HUES6 (cell line): ENCODE results near the gene PDLIM3.
A peak's percentile ranks its signal among the peaks of the same experiment; 100 is the strongest.
"Not testable (repeated sequence)": the region's sequence is repeated elsewhere in the genome, so short reads cannot be mapped to it uniquely, and the experiment has no call there.

ENCODE experiments used
- H3K27ac ChIP-seq: 2 replicates; pipeline ENCODE4 v1.7.0; 2013; ENCODE audit warnings: low read depth, mild to moderate bottlenecking, low read length, inconsistent platforms
- H3K27me3 ChIP-seq: 2 replicates; pipeline ENCODE4 v1.6.1; 2013; ENCODE audit warnings: low read length; ENCODE audit not compliant: control insufficient read depth, insufficient read depth
- H3K36me3 ChIP-seq: 2 replicates; pipeline ENCODE4 v1.6.1; 2013; ENCODE audit warnings: low read length; ENCODE audit not compliant: control insufficient read depth, insufficient read depth
- H3K4me1 ChIP-seq: 2 replicates; pipeline ENCODE4 v1.6.1; 2013; ENCODE audit warnings: low read length; ENCODE audit not compliant: control insufficient read depth, insufficient read depth
- H3K4me3 ChIP-seq: 2 replicates; pipeline ENCODE4 v1.5.1; 2013; ENCODE audit warnings: low read depth, low read length
- H3K9ac ChIP-seq: one replicate; pipeline ENCODE4 v1.6.1; 2013; ENCODE audit warnings: mild to moderate bottlenecking, low read length
- H3K9me3 ChIP-seq: 2 replicates; pipeline ENCODE4 v1.6.1; 2013; ENCODE audit warnings: low read depth, low read length; ENCODE audit not compliant: control insufficient read depth, insufficient read depth

The PDLIM3 gene

GRCh38 chr4:185535612-185536410, 504 bp upstream of the PDLIM3 start:
- H3K9ac ChIP-seq: no peak overlapping the region
- H3K4me3 ChIP-seq: peak overlapping the region; percentile 80
- H3K27me3 ChIP-seq: peaks cover 38% of the 10 kb centered on the region

DNA sequence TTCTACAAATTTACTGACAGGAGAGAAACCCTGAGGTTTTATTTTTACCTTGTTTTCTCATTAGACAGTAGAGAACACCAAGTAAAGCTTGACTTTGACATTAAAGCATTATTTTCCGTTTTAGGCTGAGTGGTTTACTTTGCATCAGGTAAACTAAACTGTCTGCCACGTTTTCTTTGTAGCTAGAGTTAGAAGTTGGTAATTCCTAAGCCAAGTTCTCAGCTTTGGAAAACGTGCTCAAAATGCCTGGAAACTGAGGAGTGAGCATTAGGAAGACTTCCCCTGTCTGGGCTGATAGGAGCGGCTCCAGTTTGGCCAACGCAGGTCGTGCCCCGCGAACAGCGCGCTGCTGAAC, 819 bp downstream of the PDLIM3 start:
- no peak overlapping the region for H3K27ac ChIP-seq

More at GRCh38 chr4:185535612-185536410, 504 bp upstream of the PDLIM3 start:
- H3K36me3 ChIP-seq: no peaks in the 10 kb centered on the region
- no peak overlapping the region for H3K27ac ChIP-seq
- peaks cover 7% of the 10 kb centered on the region for H3K4me1 ChIP-seq
- H3K9me3 ChIP-seq: no peaks in the 10 kb centered on the region

DNA sequence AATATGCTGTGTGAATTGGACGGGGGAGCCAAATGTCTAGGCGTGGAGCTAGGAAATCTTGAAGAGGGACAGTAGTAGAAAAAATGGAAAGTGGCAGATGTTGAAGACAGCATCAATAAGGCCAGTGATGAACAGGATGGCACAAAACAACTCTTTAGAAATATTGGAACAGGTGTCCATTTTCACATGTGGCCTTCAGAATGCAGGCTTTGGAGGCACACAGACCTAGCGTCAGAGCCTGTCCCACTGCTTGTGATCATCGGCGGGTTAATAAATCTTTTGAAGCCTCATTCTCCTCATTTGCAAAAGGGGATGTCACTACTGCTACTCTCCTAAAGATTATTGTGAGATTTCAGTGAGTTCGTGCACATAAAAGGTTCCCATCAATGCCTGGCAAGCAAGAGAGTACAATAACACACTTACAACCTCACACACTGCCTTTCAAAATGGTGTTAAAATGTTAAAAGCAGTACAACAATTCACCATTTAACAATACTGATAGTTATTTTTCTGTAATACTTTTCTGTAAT, 2.4 kb downstream of the PDLIM3 start:
- Histone ChIP-seq H3K4me3 (no peak overlapping the region), H3K27ac (no peak overlapping the region), H3K4me1 (peaks cover 7% of the 10 kb centered on the region; the same call in 1 of the 2 replicates), H3K9me3 (no peaks in the 10 kb centered on the region), H3K9ac (no peak overlapping the region), H3K36me3 (no peaks in the 10 kb centered on the region), H3K27me3 (peaks cover 28% of the 10 kb centered on the region)

More for the DNA sequence above, 819 bp downstream of the PDLIM3 start:
- Histone ChIP-seq H3K36me3 (no peaks in the 10 kb centered on the region), H3K4me1 (peaks cover 7% of the 10 kb centered on the region; the same call in 1 of the 2 replicates), H3K9ac (peak overlapping the region; percentile 81), H3K9me3 (no peaks in the 10 kb centered on the region), H3K27me3 (peaks cover 38% of the 10 kb centered on the region), H3K4me3 (peak overlapping the region; percentile 80)

GRCh38 chr4:185532293-185532692, 3.0 kb downstream of the PDLIM3 start:
- Histone ChIP-seq H3K9me3 (no peaks in the 10 kb centered on the region), H3K27ac (no peak overlapping the region), H3K4me1 (peaks cover 7% of the 10 kb centered on the region; the same call in 1 of the 2 replicates), H3K36me3 (no peaks in the 10 kb centered on the region), H3K27me3 (peaks cover 28% of the 10 kb centered on the region), H3K4me3 (no peak overlapping the region), H3K9ac (no peak overlapping the region)

GRCh38 chr4:185531654-185532053, 3.7 kb downstream of the PDLIM3 start:
- not testable (repeated sequence) for H3K9me3 ChIP-seq, H3K9ac ChIP-seq, H3K4me1 ChIP-seq, H3K27ac ChIP-seq, H3K4me3 ChIP-seq, H3K36me3 ChIP-seq
- peaks cover 26% of the 10 kb centered on the region for H3K27me3 ChIP-seq

GRCh38 chr4:185529413-185529812, 5.9 kb downstream of the PDLIM3 start:
- Histone ChIP-seq H3K9me3 (0 out of 2 replicates have a peak, but pooled peaks cover 4% of the 10 kb centered on the region), H3K4me3 (no peak overlapping the region), H3K27me3 (peaks cover 7% of the 10 kb centered on the region), H3K4me1 (no peaks in the 10 kb centered on the region), H3K9ac (no peak overlapping the region), H3K36me3 (no peaks in the 10 kb centered on the region), H3K27ac (no peak overlapping the region)

DNA sequence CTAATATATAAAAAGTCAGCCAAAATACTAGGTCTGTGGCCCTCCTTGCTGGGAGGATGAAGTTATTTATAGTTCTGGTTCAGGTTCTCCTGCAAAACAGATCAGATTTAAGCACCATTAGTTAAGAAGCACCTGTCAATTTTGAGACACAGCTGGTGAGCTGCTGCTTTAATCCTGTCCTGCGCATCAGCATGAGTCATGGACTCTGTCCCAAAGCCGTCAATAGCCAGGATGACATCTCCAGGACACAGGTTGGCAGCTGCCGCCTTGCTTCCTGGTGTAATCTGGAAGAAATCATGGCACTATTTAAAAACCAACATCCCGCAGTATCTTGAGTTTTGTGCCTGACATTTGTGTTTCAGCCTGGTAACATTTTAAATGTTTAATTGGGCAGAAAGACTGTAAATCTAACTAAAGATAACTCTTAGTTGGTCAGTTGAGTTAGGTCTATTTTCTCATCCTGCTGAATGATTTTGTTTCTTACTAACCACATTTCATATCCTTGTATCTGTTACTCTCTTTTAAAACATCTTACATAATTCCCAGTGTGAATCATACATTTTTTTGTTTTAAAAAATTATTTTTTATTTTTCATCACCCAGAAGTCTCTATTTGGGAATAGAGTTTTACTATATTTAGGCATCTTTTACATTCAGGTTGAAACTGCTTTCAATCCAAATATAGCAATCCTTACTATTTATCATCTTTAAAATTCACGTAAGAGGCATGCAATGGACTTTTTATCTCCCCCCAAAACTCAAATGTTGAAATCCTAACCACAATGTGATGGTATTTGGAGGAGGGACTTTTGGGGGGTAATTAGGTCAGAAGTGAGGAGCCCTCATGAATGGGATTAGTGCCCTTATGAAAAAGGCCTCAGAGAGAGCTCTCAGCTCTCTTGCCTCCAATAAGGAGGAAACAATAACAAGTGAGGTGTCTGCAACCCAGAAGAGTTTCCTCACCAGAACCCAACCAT, 10.1 kb downstream of the PDLIM3 start:
- Histone ChIP-seq H3K27me3 (no peaks in the 10 kb centered on the region), H3K4me1 (no peaks in the 10 kb centered on the region), H3K4me3 (no peak overlapping the region), H3K36me3 (no peaks in the 10 kb centered on the region), H3K9ac (no peak overlapping the region), H3K9me3 (0 out of 2 replicates have a peak, but pooled peaks cover 4% of the 10 kb centered on the region), H3K27ac (no peak overlapping the region)

DNA sequence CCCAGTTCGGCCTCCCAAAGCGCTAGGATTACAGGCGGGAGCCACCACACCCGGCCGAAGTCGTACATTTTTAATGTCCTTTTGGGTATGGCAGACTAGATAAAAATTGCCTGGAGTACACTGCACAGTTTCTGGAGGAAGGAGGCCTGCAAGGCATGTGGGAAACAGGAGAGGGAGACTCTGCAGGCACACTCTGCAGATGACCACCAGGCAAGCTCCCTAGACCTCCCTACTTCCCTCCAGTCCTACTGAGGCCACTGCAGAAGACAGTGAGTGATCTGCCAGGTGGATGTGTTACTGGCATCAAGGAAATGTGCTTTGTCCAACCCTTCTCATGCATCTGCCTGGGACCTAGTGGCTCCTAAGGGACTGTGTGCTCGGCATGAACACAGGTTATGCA, 11.4 kb downstream of the PDLIM3 start:
- H3K27me3 ChIP-seq: no peaks in the 10 kb centered on the region
- H3K9ac ChIP-seq: no peak overlapping the region
- H3K27ac ChIP-seq: no peak overlapping the region
- H3K4me3 ChIP-seq: no peak overlapping the region
- no peaks in the 10 kb centered on the region for H3K36me3 ChIP-seq
- H3K9me3 ChIP-seq: 0 out of 2 replicates have a peak, but pooled peaks cover 4% of the 10 kb centered on the region
- H3K4me1 ChIP-seq: no peaks in the 10 kb centered on the region

DNA sequence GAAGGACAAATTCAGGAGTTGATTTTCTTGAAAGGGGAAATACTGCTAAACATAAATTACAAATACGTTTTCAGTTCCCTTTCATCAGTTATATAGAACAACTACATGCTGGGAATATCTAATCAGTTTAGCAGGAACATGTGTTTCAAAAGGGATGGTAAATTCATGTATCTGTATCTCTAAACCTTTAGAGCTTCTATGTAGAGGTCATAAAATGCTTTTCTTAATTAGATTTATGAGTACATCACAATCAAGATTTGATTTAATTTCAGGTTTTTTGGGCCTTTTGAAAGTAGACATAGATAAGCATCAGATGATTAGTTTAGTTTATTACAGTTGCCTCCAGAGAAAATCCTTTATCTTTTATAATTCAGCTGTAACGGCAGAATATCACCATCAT, 12.9 kb downstream of the PDLIM3 start:
- Histone ChIP-seq H3K27ac (no peak overlapping the region), H3K9me3 (0 out of 2 replicates have a peak, but pooled peaks cover 4% of the 10 kb centered on the region), H3K4me3 (no peak overlapping the region), H3K36me3 (no peaks in the 10 kb centered on the region), H3K4me1 (no peaks in the 10 kb centered on the region), H3K9ac (no peak overlapping the region), H3K27me3 (no peaks in the 10 kb centered on the region)

- no peaks in the 10 kb centered on the region for H3K27me3 ChIP-seq
- no peak overlapping the region for H3K4me3 ChIP-seq
- no peaks in the 10 kb centered on the region for H3K4me1 ChIP-seq
- H3K9me3 ChIP-seq: no peaks in the 10 kb centered on the region
- H3K9ac ChIP-seq: no peak overlapping the region
- no peaks in the 10 kb centered on the region for H3K36me3 ChIP-seq
- H3K27ac ChIP-seq: no peak overlapping the region
Measured at GRCh38 chr4:185520119-185520518, 15.2 kb downstream of the PDLIM3 start.
